Vagina (tissue), 2 donors: ENCODE data around the gene PNPO. TPM values are rescaled to one million over a fixed set of nuclear protein-coding genes. Genes with fewer than 3 reads are reported as not detected.

ENCODE experiments used
- DNase-seq, 2 donors: peaks; one replicate each; pipeline ENCODE4 v3.0.0-alpha.2; 2017; ENCODE audit errors: extremely low spot score in 2 of 2
- H3K27ac ChIP-seq: fragments of 200-600 bp; sonication (generic); one replicate; pipeline ENCODE4 v1.5.1; 2019
- H3K27me3 ChIP-seq: fragments of 200-600 bp; sonication (generic); one replicate; pipeline ENCODE4 v1.5.1; 2019
- H3K36me3 ChIP-seq, 2 donors: fragments of 200-600 bp; sonication (generic); one replicate each; pipeline ENCODE4 v1.5.1; 2017 to 2019
- H3K4me1 ChIP-seq: fragments of 200-600 bp; sonication (generic); one replicate; pipeline ENCODE4 v1.5.1; 2019
- H3K4me3 ChIP-seq, 2 donors: fragments of 200-600 bp; sonication (generic); 1 replicate in 1 of 2; 2 replicates in 1 of 2; pipeline ENCODE4 v1.5.1; 2016 to 2019
- H3K9me3 ChIP-seq: fragments of 200-600 bp; sonication (generic); one replicate; pipeline ENCODE4 v1.5.1; 2019
- CTCF ChIP-seq, 3 experiments: fragments of 450-650 bp in 2 of 3; fragments of 200-600 bp in 1 of 3; sonication (generic) in 1 of 3; IDR thresholded peaks; one replicate each; pipeline ENCODE4 v1.5.1; 2017 to 2019; ENCODE audit warnings: antibody characterized with exemption in 3 of 3, mild to moderate bottlenecking in 2 of 3, moderate library complexity in 2 of 3
- POLR2A ChIP-seq, 2 donors: fragments of 450-650 bp; IDR thresholded peaks; one replicate each; pipeline ENCODE4 v1.6.1; 2017; ENCODE audit warnings: antibody characterized with exemption in 2 of 2, mild to moderate bottlenecking in 2 of 2, moderate library complexity in 2 of 2
- POLR2AphosphoS5 ChIP-seq, 2 donors: sonication (generic); formaldehyde crosslinking; IDR thresholded peaks; one replicate each; pipeline ENCODE4 v1.9.0; 2017; ENCODE audit warnings: antibody characterized with exemption in 2 of 2, mild to moderate bottlenecking in 2 of 2, low read depth in 1 of 2; ENCODE audit not compliant: insufficient read depth in 1 of 2
- intact Hi-C: fragments of 100-400 bp; cut with DNase I; formaldehyde crosslinking; loops from one replicate; pipeline ENCODE4 v1.15.1; 2023
- total RNA-seq: library from RNA; depleted of rRNA; stranded (reverse); fragments of >200 nt; gene quantifications from one replicate; pipeline ENCODE4 v1.2.3, GENCODE V29; 2016

The PNPO gene
- total RNA-seq, 1 donor from 2014 or later, result 42.7 TPM

- H3K36me3 ChIP-seq, result no peaks in the 10 kb centered on the region
- no peak for DNase-seq
- H3K4me3 ChIP-seq, result no peak overlapping the region
- no peak overlapping the region for H3K27ac ChIP-seq
- H3K27me3 ChIP-seq, result no peaks in the 10 kb centered on the region
- H3K9me3 ChIP-seq, result no peaks in the 10 kb centered on the region
- intact Hi-C loops, result no loop called here
- TF ChIP-seq POLR2AphosphoS5 (IDR thresholded peaks at IDR 0.05; ENCODE audit: insufficient read depth in 1 of 2, low read depth in 1 of 2), result no peak
- H3K4me1 ChIP-seq, result peaks cover 24% of the 10 kb centered on the region
These were observed 12.5 kb downstream of the PNPO start for GRCh38 chr17:47953909-47954308.

- Histone ChIP-seq H3K4me1 (peaks cover 12% of the 10 kb centered on the region), H3K36me3 (no peaks in the 10 kb centered on the region), H3K4me3 (no peak overlapping the region), H3K27me3 (no peaks in the 10 kb centered on the region), H3K9me3 (no peaks in the 10 kb centered on the region), H3K27ac (no peak overlapping the region)
- no peak for DNase-seq
- TF ChIP-seq POLR2AphosphoS5 (IDR thresholded peaks at IDR 0.05; ENCODE audit: insufficient read depth in 1 of 2, low read depth in 1 of 2), result no peak
- no peak for TF ChIP-seq POLR2A (IDR thresholded peaks at IDR 0.05)
- no peak for TF ChIP-seq CTCF (IDR thresholded peaks at IDR 0.05)
- intact Hi-C loops, result no loop called here
These were observed 14.4 kb downstream of the PNPO start for GRCh38 chr17:47955497-47956461.

GRCh38 chr17:47956791-47957590 lies 15.6 kb downstream of the PNPO start:
- TF ChIP-seq POLR2A (IDR thresholded peaks at IDR 0.05) (no peak), POLR2AphosphoS5 (IDR thresholded peaks at IDR 0.05; ENCODE audit: insufficient read depth in 1 of 2, low read depth in 1 of 2) (no peak), CTCF (IDR thresholded peaks at IDR 0.05) (no peak)
- no peaks in the 10 kb centered on the region for H3K9me3 ChIP-seq
- H3K4me1 ChIP-seq, result peaks cover 12% of the 10 kb centered on the region
- no peak overlapping the region for H3K27ac ChIP-seq
- H3K27me3 ChIP-seq, result no peaks in the 10 kb centered on the region
- intact Hi-C loops, result no loop called here
- H3K4me3 ChIP-seq, result no peak overlapping the region
- no peaks in the 10 kb centered on the region for H3K36me3 ChIP-seq
- no peak for DNase-seq

- Histone ChIP-seq H3K27ac (no peak within 1 kb of the TSS), H3K4me1 (peaks cover 12% of the 10 kb centered on the region)
- intact Hi-C loops, result no loop called here
These were observed 16.5 kb downstream of the PNPO start, which contains the start of gene PRR15L for GRCh38 chr17:47957591-47958490. TSS of gene PRR15L (minus strand) at chr17:47957883. CDS start at chr17:47953234, 4,649 bp downstream.

More at GRCh38 chr17:47957591-47958490, 16.5 kb downstream of the PNPO start, which contains the start of gene PRR15L:
- Histone ChIP-seq H3K9me3 (no peaks in the 10 kb centered on the region), H3K4me3 (no peak within 1 kb of the TSS), H3K36me3 (no peaks in the 10 kb centered on the region), H3K27me3 (no peaks in the 10 kb centered on the region)
- no peak for TF ChIP-seq CTCF (IDR thresholded peaks at IDR 0.05)
- no peak for DNase-seq
